ACC112 (cell line): ENCODE measurements around the gene KYNU.

Experiments
- H2AFZ ChIP-seq: fragments of 200-600 bp; sonication (generic); one replicate; pipeline ENCODE4 v1.6.0; 2017; ENCODE audit warnings: antibody characterized with exemption, low read length; ENCODE audit not compliant: unreplicated experiment
- H3K27ac ChIP-seq: fragments of 200-600 bp; sonication (generic); 2 replicates; pipeline ENCODE4 v1.5.1; 2014; ENCODE audit warnings: low read depth, mild to moderate bottlenecking, antibody characterized with exemption, low read length, moderate library complexity
- H3K27me3 ChIP-seq: fragments of 200-600 bp; sonication (generic); 2 replicates; pipeline ENCODE4 v1.6.1; 2014; ENCODE audit warnings: mild to moderate bottlenecking, antibody characterized with exemption, low read length, moderate library complexity, mixed read lengths; ENCODE audit not compliant: insufficient read depth
- H3K36me3 ChIP-seq: fragments of 200-600 bp; sonication (generic); 2 replicates; pipeline ENCODE4 v1.6.1; 2016; ENCODE audit warnings: mild to moderate bottlenecking, antibody characterized with exemption, low read length, moderate library complexity, mixed read lengths; ENCODE audit not compliant: insufficient read depth
- H3K4me1 ChIP-seq: fragments of 200-600 bp; sonication (generic); one replicate; pipeline ENCODE4 v1.6.1; 2016; ENCODE audit warnings: low read length, mixed read lengths; ENCODE audit not compliant: insufficient read depth, unreplicated experiment, control insufficient read depth
- H3K4me3 ChIP-seq: fragments of 200-600 bp; sonication (generic); 2 replicates; pipeline ENCODE4 v1.5.1; 2014; ENCODE audit warnings: mild to moderate bottlenecking, low read depth, low read length
- H3K79me2 ChIP-seq: fragments of 200-600 bp; sonication (generic); one replicate; pipeline ENCODE4 v1.6.0; 2016; ENCODE audit warnings: low read length; ENCODE audit not compliant: control insufficient read depth, unreplicated experiment, insufficient read depth

KYNU gene

DNA sequence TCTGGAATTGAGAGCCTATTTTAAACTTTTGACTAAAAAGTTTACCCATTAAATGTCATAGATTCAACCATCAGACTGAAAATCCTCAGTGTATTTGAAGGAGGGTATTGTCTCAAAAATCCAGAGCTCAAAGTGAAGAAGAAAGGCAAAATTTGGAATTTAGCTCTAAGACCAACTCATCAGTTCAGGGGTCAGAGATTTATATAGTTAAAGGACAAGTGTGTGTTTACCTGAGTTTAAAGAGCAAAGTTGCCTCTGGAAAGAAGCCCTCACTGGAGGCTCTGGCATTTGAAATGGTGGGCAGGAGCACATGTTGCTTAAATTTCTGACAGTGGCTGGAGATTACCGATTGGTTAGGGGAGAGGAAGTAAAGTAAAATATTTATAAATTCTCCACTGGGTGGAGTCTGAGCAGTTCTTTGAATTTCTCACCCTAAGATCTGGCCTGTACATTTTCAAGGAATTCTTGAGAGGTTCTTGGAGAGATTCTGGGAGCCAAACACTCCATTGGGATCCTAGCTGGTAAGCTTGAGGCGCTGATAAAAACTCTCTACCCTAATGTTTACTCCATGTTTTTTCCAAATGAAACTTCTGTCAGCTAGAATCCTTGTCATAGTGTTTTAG lies at the start of gene KYNU:
Gene KYNU (plus strand): TSS at position 449 of the 623 bp plus-strand sequence. CDS start 7,704 bp downstream, outside the sequence.
- Histone ChIP-seq H3K4me1 (peaks cover 68% of the 10 kb centered on the region), H3K27ac (peak within 1 kb of the TSS; percentile 99)

GRCh38 chr2:142834021-142834420 lies 43.4 kb upstream of the KYNU start:
- Histone ChIP-seq H3K79me2 (no peaks in the 10 kb centered on the region), H3K36me3 (no peaks in the 10 kb centered on the region)

More for the DNA sequence above, at the start of gene KYNU:
- H2AFZ ChIP-seq = peak within 1 kb of the TSS; percentile 63
- H3K4me3 ChIP-seq = peak within 1 kb of the TSS; percentile 78
- peaks cover 20% of the 10 kb centered on the region for H3K79me2 ChIP-seq
- no peaks in the 10 kb centered on the region for H3K36me3 ChIP-seq
- no peaks in the 10 kb centered on the region for H3K27me3 ChIP-seq

DNA sequence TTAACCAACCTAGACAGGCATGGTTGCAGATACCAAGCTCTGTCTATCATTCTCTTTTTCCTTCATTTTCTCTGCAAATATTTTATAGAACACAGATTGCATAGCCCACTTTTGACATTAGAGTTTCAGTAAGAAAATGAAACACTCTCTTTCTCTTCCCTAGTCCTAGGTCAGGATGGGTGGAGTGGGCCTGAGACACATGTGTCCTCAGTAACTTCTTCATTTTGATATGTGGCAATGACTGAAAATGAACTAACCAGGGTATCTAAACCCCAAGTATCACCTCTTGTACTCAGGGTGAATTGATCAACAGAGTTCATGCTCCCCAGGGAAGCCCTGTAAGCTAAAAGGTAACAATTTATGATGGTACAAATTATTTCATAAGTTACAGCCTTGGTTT lies 37.0 kb upstream of the KYNU start:
- no peaks in the 10 kb centered on the region for H3K4me1 ChIP-seq
- H2AFZ ChIP-seq = no peak overlapping the region
- H3K36me3 ChIP-seq = no peaks in the 10 kb centered on the region
- no peak overlapping the region for H3K4me3 ChIP-seq
- no peaks in the 10 kb centered on the region for H3K79me2 ChIP-seq
- H3K27me3 ChIP-seq = no peaks in the 10 kb centered on the region
- no peak overlapping the region for H3K27ac ChIP-seq

More at GRCh38 chr2:142834021-142834420, 43.4 kb upstream of the KYNU start:
- Histone ChIP-seq H3K4me3 (peak overlapping the region; percentile 39; the same call in 1 of the 2 replicates), H2AFZ (peak overlapping the region; percentile 40), H3K4me1 (peaks cover 8% of the 10 kb centered on the region), H3K27ac (peak overlapping the region; percentile 81), H3K27me3 (no peaks in the 10 kb centered on the region)

GRCh38 chr2:142841788-142842187 lies 35.7 kb upstream of the KYNU start:
- Histone ChIP-seq H2AFZ (no peak overlapping the region), H3K36me3 (no peaks in the 10 kb centered on the region), H3K4me3 (no peak overlapping the region), H3K79me2 (no peaks in the 10 kb centered on the region), H3K27ac (no peak overlapping the region), H3K27me3 (no peaks in the 10 kb centered on the region), H3K4me1 (no peaks in the 10 kb centered on the region)

GRCh38 chr2:142842369-142842768 lies 35.1 kb upstream of the KYNU start:
- Histone ChIP-seq H3K4me3 (no peak overlapping the region), H3K27ac (no peak overlapping the region), H2AFZ (no peak overlapping the region), H3K4me1 (no peaks in the 10 kb centered on the region), H3K36me3 (no peaks in the 10 kb centered on the region), H3K27me3 (no peaks in the 10 kb centered on the region), H3K79me2 (no peaks in the 10 kb centered on the region)

DNA sequence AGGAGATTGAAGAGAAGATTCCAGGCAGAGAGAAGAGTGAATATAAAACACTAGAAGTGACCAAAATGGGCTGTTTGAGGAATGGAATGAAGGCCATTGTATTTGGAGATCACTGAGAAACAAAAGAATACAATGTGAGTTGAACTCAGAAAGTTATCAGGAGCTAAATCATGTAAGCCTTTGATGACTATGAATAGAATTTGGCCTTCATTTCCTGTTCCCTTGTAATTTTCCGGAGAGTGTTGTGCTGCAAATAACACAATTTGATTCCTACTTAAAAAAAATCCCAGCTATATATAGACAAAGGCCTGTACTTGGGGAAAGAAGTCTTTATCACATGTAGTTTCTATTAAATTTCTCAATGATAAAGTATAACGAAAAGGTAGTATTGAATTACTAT lies 33.7 kb upstream of the KYNU start:
- H2AFZ ChIP-seq = no peak overlapping the region
- no peaks in the 10 kb centered on the region for H3K36me3 ChIP-seq
- no peaks in the 10 kb centered on the region for H3K79me2 ChIP-seq
- H3K4me3 ChIP-seq = no peak overlapping the region
- no peak overlapping the region for H3K27ac ChIP-seq
- no peaks in the 10 kb centered on the region for H3K27me3 ChIP-seq
- no peaks in the 10 kb centered on the region for H3K4me1 ChIP-seq

DNA sequence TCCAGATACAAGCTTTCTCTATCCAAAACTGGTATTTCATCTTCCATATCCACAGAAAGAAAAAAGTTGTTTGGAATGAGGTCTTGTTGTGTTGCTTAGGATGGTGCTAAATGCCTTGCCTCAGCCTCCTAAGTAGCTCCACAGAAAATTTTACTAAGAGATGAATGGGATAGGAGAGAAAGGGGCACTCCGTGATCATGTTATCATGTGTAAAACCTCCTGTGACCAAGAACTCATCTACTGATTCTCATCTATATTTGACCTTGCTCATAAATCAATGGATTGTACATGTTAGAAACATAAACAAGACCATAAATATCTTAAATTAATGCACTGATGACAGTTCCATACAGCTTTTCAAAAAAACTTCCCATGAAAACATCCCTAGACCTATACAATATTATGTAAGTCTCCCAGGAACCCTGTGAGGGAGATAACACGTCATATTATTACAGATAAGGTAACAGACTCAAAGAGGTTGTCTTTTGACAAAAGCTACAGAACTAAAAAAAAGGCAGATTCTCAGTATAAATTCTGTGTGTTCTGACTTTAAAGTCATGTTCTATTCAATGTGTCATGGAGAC lies 29.3 kb upstream of the KYNU start:
- no peaks in the 10 kb centered on the region for H3K36me3 ChIP-seq
- no peak overlapping the region for H3K4me3 ChIP-seq
- no peaks in the 10 kb centered on the region for H3K27me3 ChIP-seq
- no peak overlapping the region for H3K27ac ChIP-seq
- H2AFZ ChIP-seq = no peak overlapping the region
- H3K79me2 ChIP-seq = no peaks in the 10 kb centered on the region
- H3K4me1 ChIP-seq = peaks cover 7% of the 10 kb centered on the region

GRCh38 chr2:142849820-142850219 lies 27.6 kb upstream of the KYNU start:
- H2AFZ ChIP-seq = peak overlapping the region; percentile 3
- H3K27me3 ChIP-seq = no peaks in the 10 kb centered on the region
- no peak overlapping the region for H3K27ac ChIP-seq
- no peak overlapping the region for H3K4me3 ChIP-seq
- no peaks in the 10 kb centered on the region for H3K79me2 ChIP-seq
- H3K36me3 ChIP-seq = no peaks in the 10 kb centered on the region
- peaks cover 7% of the 10 kb centered on the region for H3K4me1 ChIP-seq

DNA sequence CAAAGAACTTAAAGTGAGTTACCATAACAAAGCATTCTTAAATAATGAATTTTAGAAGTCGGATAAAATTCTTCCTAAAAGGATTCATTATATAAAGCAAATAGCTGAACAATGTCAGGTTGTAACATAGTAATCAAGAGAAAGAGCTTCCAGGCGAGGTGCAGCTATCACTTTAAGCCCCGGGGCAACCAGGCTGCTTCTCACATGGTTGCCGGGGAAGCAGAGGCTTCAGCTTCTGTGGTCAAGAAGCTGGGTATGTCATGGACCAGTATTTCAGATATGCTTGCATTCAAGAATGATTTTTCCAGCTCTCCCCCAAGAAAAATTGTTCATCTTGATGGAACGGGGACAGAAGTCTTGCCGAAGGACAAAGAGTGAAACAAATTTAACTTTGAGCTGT lies 23.6 kb upstream of the KYNU start:
- no peaks in the 10 kb centered on the region for H3K36me3 ChIP-seq
- no peak overlapping the region for H2AFZ ChIP-seq
- no peaks in the 10 kb centered on the region for H3K79me2 ChIP-seq
- no peaks in the 10 kb centered on the region for H3K27me3 ChIP-seq
- no peak overlapping the region for H3K27ac ChIP-seq
- no peak overlapping the region for H3K4me3 ChIP-seq
- peaks cover 24% of the 10 kb centered on the region for H3K4me1 ChIP-seq

DNA sequence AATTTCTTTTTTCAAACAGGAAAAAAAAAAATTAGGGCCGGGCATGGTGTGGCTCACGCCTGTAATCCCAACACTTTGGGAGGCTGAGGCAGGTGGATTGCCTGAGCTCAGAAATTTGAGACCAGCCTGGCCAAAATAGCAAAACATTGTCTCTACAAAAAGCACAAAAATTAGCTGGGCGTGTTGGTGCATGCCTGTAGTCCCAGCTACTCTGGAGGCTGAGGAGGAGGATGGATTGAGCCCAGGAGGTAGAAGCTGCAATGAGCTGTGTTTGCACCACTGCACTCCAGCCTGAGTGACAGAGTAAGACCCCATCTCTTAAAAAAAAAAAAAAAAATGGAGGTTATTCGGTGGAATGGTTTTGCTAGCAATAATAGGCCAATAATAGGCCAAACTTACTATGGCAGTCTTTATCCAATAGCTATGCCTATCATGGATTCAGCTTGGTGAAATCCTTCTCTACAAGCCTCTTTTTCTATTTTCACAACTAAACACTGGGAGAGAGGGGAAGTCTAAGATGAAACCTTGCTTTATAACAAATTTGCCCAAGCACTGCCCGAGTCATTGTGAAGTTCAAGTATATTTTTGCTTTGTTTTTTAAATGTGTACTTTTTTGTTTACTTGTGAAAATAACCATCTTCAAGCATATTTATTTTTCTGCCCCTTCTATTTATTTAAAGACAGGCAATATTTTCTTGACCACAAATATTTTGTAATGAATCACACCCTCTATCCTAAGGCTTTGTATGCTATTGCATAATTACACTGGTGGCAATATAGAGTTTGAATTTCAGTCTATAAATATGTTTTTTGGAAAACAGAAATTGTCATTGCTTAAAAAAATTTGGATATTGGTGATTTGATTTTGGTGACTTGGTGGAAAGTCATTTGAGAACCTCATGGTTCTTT lies 20.0 kb upstream of the KYNU start:
- H3K4me3 ChIP-seq = no peak overlapping the region
- H3K4me1 ChIP-seq = peaks cover 27% of the 10 kb centered on the region
- no peaks in the 10 kb centered on the region for H3K27me3 ChIP-seq
- peak overlapping the region; percentile 34 for H2AFZ ChIP-seq
- peak overlapping the region; percentile 27 for H3K27ac ChIP-seq
- no peaks in the 10 kb centered on the region for H3K79me2 ChIP-seq
- H3K36me3 ChIP-seq = no peaks in the 10 kb centered on the region
